Measurements from ENCODE around the gene ISCA2. TPM values are rescaled to one million over a fixed set of nuclear protein-coding genes. Genes with fewer than 3 reads are reported as not detected.

ISCA2 gene
- total and polyA plus RNA-seq, 2 experiments from 2014 or later = 44.0 to 171 TPM

DNA sequence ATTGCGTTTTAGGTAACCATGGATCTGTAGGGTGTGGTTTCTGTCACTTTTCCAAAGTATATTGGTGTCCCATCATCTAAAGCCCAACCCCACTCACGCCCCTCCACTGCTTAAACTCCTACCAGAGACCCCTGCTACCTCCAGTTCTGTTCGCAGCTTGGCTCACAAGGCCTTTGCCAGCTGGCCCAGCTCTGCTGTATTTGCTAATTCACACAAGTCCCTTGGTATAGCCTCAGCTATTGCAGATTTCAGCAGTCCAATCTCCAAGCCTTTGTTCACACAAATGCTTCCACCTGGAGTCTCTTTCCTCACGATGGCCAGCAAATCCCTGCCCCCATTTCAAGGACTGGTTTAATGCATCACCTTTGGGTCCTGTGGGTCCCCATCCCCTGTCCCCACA, 24.2 kb downstream of the ISCA2 start:
- H3K4me1 Mint-ChIP-seq = peaks cover 20% of the 10 kb centered on the region
- no peaks in the 10 kb centered on the region for H3K36me3 ChIP-seq (ENCODE audit: insufficient read depth)
- H2AFZ ChIP-seq = no peak overlapping the region
- no peaks in the 10 kb centered on the region for H3K36me3 Mint-ChIP-seq (ENCODE audit: low read depth)
- no peaks in the 10 kb centered on the region for H3K9me3 Mint-ChIP-seq
- no peak overlapping the region for H3K4me3 Mint-ChIP-seq
- no peak overlapping the region for H3K27ac ChIP-seq (ENCODE audit: low read depth)
- no peaks in the 10 kb centered on the region for H3K27me3 ChIP-seq (ENCODE audit: insufficient read depth)
- H3K79me2 ChIP-seq (replicated peaks; ENCODE audit: insufficient read depth) = no peaks in the 10 kb centered on the region
- H3K9me2 ChIP-seq (ENCODE audit: insufficient read depth) = no peaks in the 10 kb centered on the region; the same call in 1 of the 2 replicates
- TF ChIP-seq, protein P1, sequence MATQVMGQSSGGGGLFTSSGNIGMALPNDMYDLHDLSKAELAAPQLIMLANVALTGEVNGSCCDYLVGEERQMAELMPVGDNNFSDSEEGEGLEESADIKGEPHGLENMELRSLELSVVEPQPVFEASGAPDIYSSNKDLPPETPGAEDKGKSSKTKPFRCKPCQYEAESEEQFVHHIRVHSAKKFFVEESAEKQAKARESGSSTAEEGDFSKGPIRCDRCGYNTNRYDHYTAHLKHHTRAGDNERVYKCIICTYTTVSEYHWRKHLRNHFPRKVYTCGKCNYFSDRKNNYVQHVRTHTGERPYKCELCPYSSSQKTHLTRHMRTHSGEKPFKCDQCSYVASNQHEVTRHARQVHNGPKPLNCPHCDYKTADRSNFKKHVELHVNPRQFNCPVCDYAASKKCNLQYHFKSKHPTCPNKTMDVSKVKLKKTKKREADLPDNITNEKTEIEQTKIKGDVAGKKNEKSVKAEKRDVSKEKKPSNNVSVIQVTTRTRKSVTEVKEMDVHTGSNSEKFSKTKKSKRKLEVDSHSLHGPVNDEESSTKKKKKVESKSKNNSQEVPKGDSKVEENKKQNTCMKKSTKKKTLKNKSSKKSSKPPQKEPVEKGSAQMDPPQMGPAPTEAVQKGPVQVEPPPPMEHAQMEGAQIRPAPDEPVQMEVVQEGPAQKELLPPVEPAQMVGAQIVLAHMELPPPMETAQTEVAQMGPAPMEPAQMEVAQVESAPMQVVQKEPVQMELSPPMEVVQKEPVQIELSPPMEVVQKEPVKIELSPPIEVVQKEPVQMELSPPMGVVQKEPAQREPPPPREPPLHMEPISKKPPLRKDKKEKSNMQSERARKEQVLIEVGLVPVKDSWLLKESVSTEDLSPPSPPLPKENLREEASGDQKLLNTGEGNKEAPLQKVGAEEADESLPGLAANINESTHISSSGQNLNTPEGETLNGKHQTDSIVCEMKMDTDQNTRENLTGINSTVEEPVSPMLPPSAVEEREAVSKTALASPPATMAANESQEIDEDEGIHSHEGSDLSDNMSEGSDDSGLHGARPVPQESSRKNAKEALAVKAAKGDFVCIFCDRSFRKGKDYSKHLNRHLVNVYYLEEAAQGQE (IDR thresholded peaks at IDR 0.05; ENCODE audit: unreplicated experiment) = no peak
- TF ChIP-seq EZH2 (IDR thresholded peaks at IDR 0.05; ENCODE audit: low read depth, unreplicated experiment) (no peak), ZNF114 (CRISPR knock-in tag; IDR thresholded peaks at IDR 0.05) (no peak), CTCF (conservative IDR thresholded peaks at IDR 0.05; ENCODE audit: low read depth in 2 of 2) (no peak), CREB1 (CRISPR knock-in tag; IDR thresholded peaks at IDR 0.05; ENCODE audit: low read depth) (no peak), NANOG (IDR thresholded peaks at IDR 0.05; ENCODE audit: borderline replicate concordance) (no peak), EZH2phosphoT487 (IDR thresholded peaks at IDR 0.05; ENCODE audit: unreplicated experiment) (no peak)
- ATAC-seq (no peak), DNase-seq (ENCODE audit: low spot score) (no peak)
- peaks cover 8% of the 10 kb centered on the region for H3K27me3 Mint-ChIP-seq (ENCODE audit: insufficient read depth, low read depth, poor library complexity)
- no peaks in the 10 kb centered on the region for H3F3A ChIP-seq (replicated peaks; ENCODE audit: low read depth)
- no peaks in the 10 kb centered on the region for H4K20me1 ChIP-seq (replicated peaks; ENCODE audit: insufficient read depth)
- H3K4me1 ChIP-seq (ENCODE audit: insufficient read depth) = no peaks in the 10 kb centered on the region
- H3K4me2 ChIP-seq = no peak overlapping the region
- no peak overlapping the region for H3K4me3 ChIP-seq
- H3K27ac Mint-ChIP-seq = no peak overlapping the region

- Histone ChIP-seq H4K20me1 (replicated peaks; ENCODE audit: insufficient read depth) (no peaks in the 10 kb centered on the region), H3K9me2 (ENCODE audit: insufficient read depth) (no peaks in the 10 kb centered on the region; the same call in 1 of the 2 replicates), H3K4me3 (no peak overlapping the region), H2AFZ (no peak overlapping the region), H3K79me2 (replicated peaks; ENCODE audit: insufficient read depth) (no peaks in the 10 kb centered on the region), H3K27me3 (ENCODE audit: insufficient read depth) (no peaks in the 10 kb centered on the region), H3K4me2 (no peak overlapping the region), H3F3A (replicated peaks; ENCODE audit: low read depth) (no peaks in the 10 kb centered on the region), H3K4me1 (ENCODE audit: insufficient read depth) (no peaks in the 10 kb centered on the region), H3K36me3 (ENCODE audit: insufficient read depth) (no peaks in the 10 kb centered on the region), H3K27ac (ENCODE audit: low read depth) (no peak overlapping the region)
- Mint-ChIP-seq H3K36me3 (ENCODE audit: low read depth) (no peaks in the 10 kb centered on the region), H3K9me3 (no peaks in the 10 kb centered on the region), H3K27ac (no peak overlapping the region), H3K4me1 (peaks cover 20% of the 10 kb centered on the region), H3K4me3 (no peak overlapping the region), H3K27me3 (ENCODE audit: insufficient read depth, low read depth, poor library complexity) (peaks cover 6% of the 10 kb centered on the region)
- ATAC-seq (no peak), DNase-seq (ENCODE audit: low spot score) (no peak)
- TF ChIP-seq JUNB (IDR thresholded peaks at IDR 0.05; ENCODE audit: unreplicated experiment) = no peak
Observed at GRCh38 chr14:74518221-74518620, 24.7 kb downstream of the ISCA2 start.
